Measurements from ENCODE around the gene XPA.
"Not testable (repeated sequence)": the region's sequence is repeated elsewhere in the genome, so short reads cannot be mapped to it uniquely, and the experiment has no call there.

Gene XPA

DNA sequence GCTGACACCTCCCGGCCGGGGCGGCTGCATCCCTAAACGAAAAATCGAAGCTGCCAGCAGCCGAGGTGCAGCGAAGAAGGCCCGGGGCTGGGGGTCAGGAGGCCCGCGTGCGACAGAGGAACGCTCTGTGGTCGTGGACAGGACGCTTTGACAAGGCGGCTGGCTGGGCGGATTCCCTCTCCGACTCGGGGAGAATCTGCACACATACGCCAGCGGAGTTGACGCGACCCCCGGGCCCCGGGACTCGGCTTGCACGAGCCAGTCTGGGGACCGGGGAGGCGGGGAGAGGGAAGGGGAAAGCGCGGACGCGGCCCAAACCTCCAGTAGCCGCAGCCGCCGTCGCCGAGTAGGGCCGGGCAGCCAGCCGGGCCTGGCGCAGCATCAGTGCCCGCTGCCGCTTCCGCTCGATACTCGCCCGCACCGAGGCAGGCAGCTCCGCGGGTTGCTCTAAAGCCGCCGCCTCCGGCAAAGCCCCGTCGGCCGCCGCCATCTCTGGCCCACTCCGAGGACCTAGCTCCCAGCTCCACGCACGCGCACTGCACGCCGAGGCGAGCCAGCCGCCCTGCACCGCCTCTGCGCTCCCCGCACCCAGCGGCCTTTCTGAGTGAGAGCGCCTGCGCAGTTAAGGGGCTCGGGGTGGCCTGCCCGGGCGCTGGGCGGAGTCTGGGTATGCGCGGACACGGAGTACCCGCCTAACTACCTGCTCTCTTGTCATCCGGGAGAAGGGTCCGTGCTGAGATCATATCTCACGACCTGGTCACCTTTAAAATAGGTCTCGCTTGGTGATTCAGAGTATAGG lies at the start of gene XPA:
Gene XPA, minus strand, starts transcription at position 538 of the 799 bp plus-strand sequence. Its CDS starts 48 bp downstream, at position 490.
- peak within 1 kb of the TSS; percentile 93 for H3K4me3 ChIP-seq (ENCODE audit: low read depth, low read length)
- TF ChIP-seq CTCF (IDR thresholded peaks at IDR 0.05; ENCODE audit: low read depth, low read length, missing control alignments) = no peak
- DNase-seq (ENCODE audit: low read depth) = peak; percentile 77

DNA sequence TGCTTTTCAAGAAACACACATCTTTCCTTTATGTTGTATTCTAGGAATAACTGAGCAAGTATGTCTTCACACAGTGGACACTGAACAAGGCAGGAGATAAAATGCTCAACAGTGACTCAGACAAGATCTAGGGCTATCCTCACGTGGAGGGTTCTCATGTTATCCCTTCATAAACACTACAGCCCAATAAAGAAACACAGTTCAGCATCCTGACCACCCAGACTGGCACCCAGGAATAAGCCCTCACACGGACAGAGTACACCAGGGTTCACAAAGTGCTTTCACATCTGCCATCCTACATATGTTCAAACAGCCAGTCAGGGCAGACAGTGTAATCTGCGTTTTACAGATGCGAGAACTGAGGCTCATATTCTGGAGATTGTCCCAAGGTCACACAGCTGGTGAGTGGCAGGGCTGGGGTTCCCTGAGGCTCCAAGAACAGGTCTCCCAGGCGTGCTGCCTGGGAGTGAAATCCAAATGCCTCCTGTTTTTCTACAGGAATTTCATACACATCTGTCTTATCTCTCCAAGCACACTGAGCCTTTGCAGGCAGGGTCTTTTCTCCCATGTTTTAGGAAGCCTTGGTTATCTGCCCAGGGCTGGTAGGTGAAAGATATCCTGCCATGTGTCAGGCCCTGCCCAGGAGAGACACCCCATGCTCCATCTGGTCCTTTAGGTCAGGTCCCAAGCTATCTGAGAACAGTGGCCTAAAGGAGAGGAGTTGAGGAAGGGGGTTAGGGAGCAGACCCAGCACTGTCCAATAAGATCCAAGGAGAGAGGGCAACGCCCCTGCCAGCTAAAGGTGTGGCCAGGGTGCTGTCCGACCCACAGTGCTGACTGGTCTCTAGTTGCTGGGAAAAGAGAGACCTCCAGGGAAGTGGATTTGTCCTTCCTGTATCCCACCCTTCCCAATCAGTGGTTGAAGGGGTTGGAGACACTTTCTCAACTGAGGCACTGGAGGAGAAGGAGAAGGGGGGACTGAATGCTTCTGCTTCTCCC lies 47.9 kb upstream of the XPA start:
- no peak for DNase-seq (ENCODE audit: low read depth)
- H3K4me3 ChIP-seq (ENCODE audit: low read depth, low read length) = no peak overlapping the region
- no peak for TF ChIP-seq CTCF (IDR thresholded peaks at IDR 0.05; ENCODE audit: low read depth, low read length, missing control alignments)

- DNase-seq (ENCODE audit: low read depth) = not testable (repeated sequence)
These were observed 46.9 kb upstream of the XPA start for GRCh38 chr9:97744025-97744424.

DNA sequence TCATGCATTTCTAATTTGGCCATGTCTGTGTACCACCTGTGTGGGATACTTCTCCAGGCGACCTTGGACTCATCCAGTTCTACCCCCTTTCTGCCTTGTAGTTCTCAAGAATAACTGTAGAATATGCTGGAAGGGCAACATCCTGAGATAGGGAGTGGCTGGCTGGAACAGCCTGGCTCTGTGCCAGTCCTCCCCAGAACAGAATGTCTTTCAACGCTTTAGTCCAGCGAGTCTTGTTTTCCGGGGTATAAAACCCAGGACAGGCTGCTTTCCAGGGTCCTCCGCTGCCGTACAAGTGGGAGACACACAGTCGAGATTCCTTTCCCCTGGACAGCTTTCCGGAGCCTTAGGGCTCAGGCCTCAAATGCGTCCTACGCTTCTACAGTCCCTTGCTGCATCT lies 45.4 kb upstream of the XPA start:
- no peak for DNase-seq (ENCODE audit: low read depth)
- no peak for TF ChIP-seq CTCF (IDR thresholded peaks at IDR 0.05; ENCODE audit: low read depth, low read length, missing control alignments)
- H3K4me3 ChIP-seq (ENCODE audit: low read depth, low read length) = no peak overlapping the region

More at GRCh38 chr9:97744025-97744424, 46.9 kb upstream of the XPA start:
- H3K4me3 ChIP-seq (ENCODE audit: low read depth, low read length) = not testable (repeated sequence)

DNA sequence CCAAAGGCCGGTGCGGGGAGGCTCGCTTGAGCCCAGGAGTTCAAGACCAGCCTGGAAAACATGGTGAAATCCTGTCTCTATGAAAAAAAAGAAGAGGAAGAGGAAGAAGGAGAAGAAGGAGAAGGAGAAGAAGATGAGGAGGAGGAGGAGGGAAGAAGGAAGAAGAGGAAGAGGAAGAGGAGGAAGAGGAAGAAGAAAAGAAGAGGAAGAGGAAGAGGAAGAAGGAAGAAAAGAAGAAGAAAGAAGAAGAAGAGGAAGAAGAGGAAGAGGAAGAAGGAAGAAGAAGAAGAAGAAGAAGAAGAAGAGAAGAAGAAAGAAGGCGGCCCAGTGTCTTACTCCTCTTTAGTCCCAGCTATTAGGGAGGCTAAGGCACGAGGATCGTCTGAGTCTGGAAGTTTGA lies 44.8 kb upstream of the XPA start:
- H3K4me3 ChIP-seq (ENCODE audit: low read depth, low read length) = no peak overlapping the region
- DNase-seq (ENCODE audit: low read depth) = no peak
- TF ChIP-seq CTCF (IDR thresholded peaks at IDR 0.05; ENCODE audit: low read depth, low read length, missing control alignments) = no peak

GRCh38 chr9:97740848-97741821 lies 44.0 kb upstream of the XPA start:
- peak overlapping the region; percentile 3; the same call in 1 of the 2 replicates for H3K4me3 ChIP-seq (ENCODE audit: low read depth, low read length)
- no peak for DNase-seq (ENCODE audit: low read depth)
- no peak for TF ChIP-seq CTCF (IDR thresholded peaks at IDR 0.05; ENCODE audit: low read depth, low read length, missing control alignments)

Measured in GM12864 (cell line).